Adrenal gland (tissue), 12 donors: ENCODE data around the gene MAP3K2. TPM values are rescaled to one million over a fixed set of nuclear protein-coding genes. Genes with fewer than 3 reads are reported as not detected.

Experiments used
- DNase-seq, 7 donors: peaks; one replicate each; pipeline ENCODE4 v3.0.0-alpha.2; 2019 to 2020
- H3K27ac ChIP-seq, 5 donors: fragments of 200-600 bp; sonication (generic) in 4 of 5; 1 replicate in 3 of 5; 2 replicates in 2 of 5; pipeline versions ENCODE4 v1.5.1 to v1.8.0; 2016 to 2020; ENCODE audit warnings: mild to moderate bottlenecking in 1 of 5
- H3K27me3 ChIP-seq: fragments of 200-600 bp; 2 replicates; pipeline ENCODE4 v1.8.0; 2021
- H3K36me3 ChIP-seq, 2 donors: fragments of 200-600 bp; replicated peaks in 1 of 2; 1 replicate in 1 of 2; 2 replicates in 1 of 2; pipeline versions ENCODE4 v1.5.1 to v1.8.0; 2018 to 2022
- H3K4me1 ChIP-seq, 2 donors: fragments of 200-600 bp; replicated peaks in 1 of 2; 1 replicate in 1 of 2; 2 replicates in 1 of 2; pipeline versions ENCODE4 v1.5.1 to v1.8.0; 2018 to 2021
- H3K4me3 ChIP-seq, 4 donors: fragments of 200-600 bp; sonication (generic) in 3 of 4; one replicate each; pipeline ENCODE4 v1.5.1; 2016 to 2018
- H3K9me3 ChIP-seq, 3 donors: fragments of 200-600 bp; sonication (generic) in 1 of 3; replicated peaks in 1 of 3; 1 replicate in 2 of 3; 2 replicates in 1 of 3; pipeline versions ENCODE4 v1.5.1 to v1.8.0; 2016 to 2021
- CTCF ChIP-seq, 6 experiments: fragments of 450-650 bp in 4 of 6; fragments of 200-600 bp in 2 of 6; sonication (generic) in 1 of 6; IDR thresholded peaks; 1 replicate in 5 of 6; 2 replicates in 1 of 6; pipeline versions ENCODE4 v1.5.1 to v1.8.0; 2016 to 2021; ENCODE audit warnings: antibody characterized with exemption in 6 of 6, mild to moderate bottlenecking in 2 of 6, moderate library complexity in 1 of 6
- POLR2A ChIP-seq, 2 donors: fragments of 450-650 bp; IDR thresholded peaks; one replicate each; pipeline ENCODE4 v1.6.1; 2017; ENCODE audit warnings: antibody characterized with exemption in 2 of 2, mild to moderate bottlenecking in 2 of 2, moderate library complexity in 1 of 2
- WGBS, 4 donors: extraction: QIAGEN DNeasy Blood & Tissue Kit in 2 of 4; methylation state at CpG; one replicate each; pipeline versions ENCODE4 v1.1.5 to v1.1.7; 2013 to 2017; 5-methylcytosine and 5-hydroxymethylcytosine counted together
- intact Hi-C, 2 donors: fragments of 100-400 bp; cut with DNase I; formaldehyde crosslinking; loops; one replicate each; pipeline versions ENCODE4 v1.14.1 to v1.15.0; 2022 to 2023
- polyA plus RNA-seq, 3 donors: library from polyadenylated mRNA; stranded (reverse); fragments of 200-250 nt in 2 of 3; fragments of 350-450 nt in 1 of 3; fragmentation: Illumina TruSeq in 1 of 3; extraction: RNeasy Lipid Tissue Mini Kit (QIAGEN cat#74804) in 1 of 3; gene quantifications; one replicate each; pipeline ENCODE4 v1.2.3, GENCODE V29; 2013 to 2014
- total RNA-seq, 9 donors: library from RNA; depleted of rRNA in 4 of 9; stranded (reverse); fragments of >200 nt in 4 of 9; fragments of 120-200 nt in 1 of 9; fragmentation: NEBNext Ultra II Directional in 1 of 9; extraction: Animal tissue kit (Norgen Biotek cat#: 25700) in 1 of 9; gene quantifications; one replicate each; pipeline versions ENCODE4 v1.1.0 to v1.2.4, GENCODE V29; 2013 to 2023
- donor health status: healthy with polysubstance abuse.
- donor health status: Bipolar disorder and iron deficiency.
- donor health status: DM: yes; HTN: yes; CAD: no.
- donor health status: DM: no; HTN: no; CAD: no.
- donor health status: DM: no; HTN: no; CAD: no.
- donor health status: DM: yes; HTN: yes; CAD: no.

MAP3K2 gene
- total and polyA plus RNA-seq, 12 donors: 4.2 to 91.6 (median 49.2) TPM

- no peak overlapping the region for H3K27ac ChIP-seq
- peaks cover 0 to 26% of the 10 kb centered on the region in 2 donors for H3K4me1 ChIP-seq
- H3K27me3 ChIP-seq: no peaks in the 10 kb centered on the region
- no peaks in the 10 kb centered on the region for H3K9me3 ChIP-seq
- H3K4me3 ChIP-seq: peak overlapping the region in 2 of 4 donors; percentile 11 to 49
- peak; percentile 62 to 82 (median 80) for DNase-seq
- WGBS, 4 donors: 15 to 57% (median 20%) methylated on average over 12 to 55 of the region's 55 CpGs
- H3K36me3 ChIP-seq: no peaks in the 10 kb centered on the region
- TF ChIP-seq POLR2A (IDR thresholded peaks at IDR 0.05): no peak
- peak; percentile 51 to 81 (median 70) for TF ChIP-seq CTCF (IDR thresholded peaks at IDR 0.05)
- intact Hi-C loops: loop anchor here in 1 of 2 donors (5.0 kb wide), 1 partner anchor 94 kb away; no protein-coding TSS in a partner anchor
Observed at GRCh38 chr2:127415593-127416505, 28.1 kb upstream of the MAP3K2 start.

- Histone ChIP-seq H3K36me3 (no peaks in the 10 kb centered on the region), H3K27me3 (no peaks in the 10 kb centered on the region), H3K9me3 (no peaks in the 10 kb centered on the region), H3K4me1 (peaks cover 6 to 35% of the 10 kb centered on the region in 2 donors), H3K27ac (no peak overlapping the region), H3K4me3 (no peak overlapping the region)
- WGBS, 4 donors: 76 to 84% (median 80%) methylated on average over 12 to 13 of the region's 13 CpGs
- intact Hi-C loops: loop anchor here in 1 of 2 donors (5.0 kb wide), 1 partner anchor 93 kb away; no protein-coding TSS in a partner anchor
- peak in 1 of 7 donors; percentile 26 for DNase-seq
- TF ChIP-seq CTCF (IDR thresholded peaks at IDR 0.05): no peak
- TF ChIP-seq POLR2A (IDR thresholded peaks at IDR 0.05): no peak
Observed at GRCh38 chr2:127414638-127415592, 27.1 kb upstream of the MAP3K2 start.

- H3K4me3 ChIP-seq: no peak overlapping the region
- TF ChIP-seq POLR2A (IDR thresholded peaks at IDR 0.05): no peak
- no peak for TF ChIP-seq CTCF (IDR thresholded peaks at IDR 0.05)
- H3K36me3 ChIP-seq: no peaks in the 10 kb centered on the region
- WGBS, 4 donors: 85 to 88% (median 86%) methylated on average over 8 of the region's 8 CpGs
- peaks cover 6 to 40% of the 10 kb centered on the region in 2 donors for H3K4me1 ChIP-seq
- no peaks in the 10 kb centered on the region for H3K27me3 ChIP-seq
- DNase-seq: no peak
- H3K27ac ChIP-seq: no peak overlapping the region
- H3K9me3 ChIP-seq: no peaks in the 10 kb centered on the region
- intact Hi-C loops: no loop called here
Observed at GRCh38 chr2:127413782-127414637, 26.2 kb upstream of the MAP3K2 start.
